Ishikawa (cell line): ENCODE measurements around the gene FLAD1.

ENCODE experiments used
- CEBPB ChIP-seq: IDR thresholded peaks from 2 replicates; pipeline ENCODE4 v1.6.1; 2012
- EGR1 ChIP-seq: IDR thresholded peaks from 2 replicates; pipeline ENCODE4 v1.6.1; 2012
- MAX ChIP-seq: IDR thresholded peaks from 2 replicates; pipeline ENCODE4 v1.6.1; 2012
- NFIC ChIP-seq: IDR thresholded peaks from 2 replicates; pipeline ENCODE4 v1.6.1; 2012
- REST ChIP-seq: IDR thresholded peaks from 2 replicates; pipeline ENCODE4 v1.6.1; 2012; ENCODE audit warnings: low read depth, mild to moderate bottlenecking
- TAF1 ChIP-seq: IDR thresholded peaks from 2 replicates; pipeline ENCODE4 v1.6.1; 2012; ENCODE audit warnings: low read depth, mild to moderate bottlenecking

- no peak for TF ChIP-seq TAF1
- TF ChIP-seq REST = no peak
- TF ChIP-seq CEBPB = no peak
- no peak for TF ChIP-seq MAX
- no peak for TF ChIP-seq EGR1
- no peak for TF ChIP-seq NFIC
Observed at GRCh38 chr1:155035936-155036335, 52.8 kb downstream of the FLAD1 start.
